Heart left ventricle (tissue), 16 donors: ENCODE results near the gene CYB5B. TPM values are rescaled to one million over a fixed set of nuclear protein-coding genes. Genes with fewer than 3 reads are reported as not detected.

Experiments
- ATAC-seq, 4 donors: fragments of 200-7000 bp; cut with Tn5 transposase; one replicate each; pipeline ENCODE4 v1.9.1; 2020 to 2022; ENCODE audit warnings: moderate library complexity in 4 of 4, mild to moderate bottlenecking in 3 of 4, moderate number of reproducible peaks in 1 of 4
- DNase-seq, 5 donors: peaks; one replicate each; pipeline ENCODE4 v3.0.0-alpha.2; 2020
- H3K27ac ChIP-seq, 12 donors: fragments of 200-600 bp; sonication (generic) in 4 of 12; one replicate each; pipeline versions ENCODE4 v1.5.0 to v1.8.0; 2016 to 2022; ENCODE audit warnings: mild to moderate bottlenecking in 2 of 12
- H3K27me3 ChIP-seq, 9 donors: fragments of 200-600 bp; sonication (generic) in 2 of 9; one replicate each; pipeline versions ENCODE4 v1.5.1 to v1.8.0; 2016 to 2022; ENCODE audit warnings: mild to moderate bottlenecking in 3 of 9
- H3K36me3 ChIP-seq, 9 donors: fragments of 200-600 bp; sonication (generic) in 2 of 9; one replicate each; pipeline versions ENCODE4 v1.5.0 to v1.8.0; 2018 to 2022; ENCODE audit warnings: mild to moderate bottlenecking in 2 of 9
- H3K4me1 ChIP-seq, 12 donors: fragments of 200-600 bp; sonication (generic) in 4 of 12; one replicate each; pipeline versions ENCODE4 v1.5.0 to v1.8.0; 2016 to 2022; ENCODE audit warnings: mild to moderate bottlenecking in 3 of 12
- H3K4me3 ChIP-seq, 12 donors: fragments of 200-600 bp; sonication (generic) in 4 of 12; one replicate each; pipeline versions ENCODE4 v1.5.0 to v1.8.0; 2017 to 2022; ENCODE audit warnings: mild to moderate bottlenecking in 9 of 12, moderate library complexity in 4 of 12
- H3K9me3 ChIP-seq, 12 donors: fragments of 200-600 bp; sonication (generic) in 4 of 12; one replicate each; pipeline versions ENCODE4 v1.5.0 to v1.8.0; 2016 to 2022; ENCODE audit warnings: mild to moderate bottlenecking in 1 of 12
- POLR2A ChIP-seq, 2 donors: fragments of 450-650 bp; IDR thresholded peaks; one replicate each; pipeline ENCODE4 v1.6.1; 2017; ENCODE audit warnings: antibody characterized with exemption in 2 of 2, mild to moderate bottlenecking in 2 of 2, moderate library complexity in 2 of 2
- WGBS, 4 donors: extraction: QIAGEN DNeasy Blood & Tissue Kit in 2 of 4; methylation state at CpG; one replicate each; pipeline versions ENCODE4 v1.1.5 to v1.1.7; 2013 to 2018; 5-methylcytosine and 5-hydroxymethylcytosine counted together
- intact Hi-C, 10 donors: fragments of 100-400 bp; cut with DNase I; formaldehyde crosslinking; loops; one replicate each; pipeline versions ENCODE4 v1.11.1 to v1.14.2; 2022
- polyA plus RNA-seq, 2 donors: library from polyadenylated mRNA; stranded (reverse); fragments of 200-250 nt; gene quantifications; one replicate each; pipeline ENCODE4 v1.2.3, GENCODE V29; 2013
- total RNA-seq, 9 donors: library from RNA; depleted of rRNA in 2 of 9; stranded (reverse); fragments of >200 nt in 2 of 9; fragmentation: NEBNext Ultra II Directional in 3 of 9; extraction: Animal tissue kit (Norgen Biotek cat#: 25700) in 3 of 9; gene quantifications; one replicate each; pipeline versions ENCODE4 v1.1.0 to v1.2.4, GENCODE V29; 2016 to 2023
- TF ChIP-seq, protein P1 (sequence below), 12 donors: fragments of 200-600 bp; sonication (generic) in 4 of 12; IDR thresholded peaks; one replicate each; pipeline versions ENCODE4 v1.5.0 to v1.8.0; 2018 to 2022; ENCODE audit warnings: antibody characterized with exemption in 12 of 12, mild to moderate bottlenecking in 5 of 12
- donor health status: ischemic (EF 13 %, LVEDD 7.1; RV severe dilation, severe dysfunction).
- donor health status: healthy with polysubstance abuse.
- donor health status: DM: no; HTN: yes; CAD: no.
- donor health status: DM: no; HTN: no; CAD: no.
- donor health status: ischemic (EF 25% LVEDD 6.9; RV normal size, moderate dysfunction).
- donor health status: ischemic (EF 25% LVEDD 5.7; RV mildly dilated, moderate dysfunction).
- donor health status: healthy.
- donor health status: DM: yes; HTN: yes; CAD: no.
- donor health status: ischemic (EF 35%, LVEDD 5.7; RV mildly dilated, moderate dysfunction).
- donor health status: nonischemic (EF 11% LVEDD 7.7; RV severe dilation, severe dysfunction).
- donor health status: DM: yes; HTN: yes; CAD: no.
- donor health status: PGD.
- donor health status: ischemic (EF 29% LVEDD 5.4; RV normal size, mild dysfunction).
- donor health status: nonischemic (EF 23%, LVEDD 6.1; RV moderate dilation, normal function).

The CYB5B gene
- total and polyA plus RNA-seq, 11 donors, result 31.1 to 89.2 (median 65.0) TPM

DNA sequence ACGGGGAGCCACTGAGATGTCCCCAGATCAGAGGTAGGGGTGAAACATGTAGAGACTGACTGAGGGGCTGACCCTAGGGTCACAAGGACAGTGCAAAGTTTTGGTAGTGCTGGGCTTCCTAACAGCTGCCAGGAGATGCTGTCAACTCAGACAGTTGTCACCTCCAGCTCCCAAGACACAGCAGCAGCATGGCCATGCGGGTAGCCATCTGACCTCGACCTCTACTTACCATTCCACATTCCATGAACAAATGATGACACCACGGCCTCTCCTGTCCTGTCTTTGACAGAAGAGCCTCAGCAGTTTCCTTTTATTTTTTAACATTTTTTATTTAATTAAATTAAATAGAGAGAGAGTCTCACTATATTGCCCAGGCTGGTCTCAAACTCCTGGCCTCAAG, 76.1 kb downstream of the CYB5B start:
- no peaks in the 10 kb centered on the region for H3K36me3 ChIP-seq
- intact Hi-C loops, result no loop called here
- TF ChIP-seq, protein P1, sequence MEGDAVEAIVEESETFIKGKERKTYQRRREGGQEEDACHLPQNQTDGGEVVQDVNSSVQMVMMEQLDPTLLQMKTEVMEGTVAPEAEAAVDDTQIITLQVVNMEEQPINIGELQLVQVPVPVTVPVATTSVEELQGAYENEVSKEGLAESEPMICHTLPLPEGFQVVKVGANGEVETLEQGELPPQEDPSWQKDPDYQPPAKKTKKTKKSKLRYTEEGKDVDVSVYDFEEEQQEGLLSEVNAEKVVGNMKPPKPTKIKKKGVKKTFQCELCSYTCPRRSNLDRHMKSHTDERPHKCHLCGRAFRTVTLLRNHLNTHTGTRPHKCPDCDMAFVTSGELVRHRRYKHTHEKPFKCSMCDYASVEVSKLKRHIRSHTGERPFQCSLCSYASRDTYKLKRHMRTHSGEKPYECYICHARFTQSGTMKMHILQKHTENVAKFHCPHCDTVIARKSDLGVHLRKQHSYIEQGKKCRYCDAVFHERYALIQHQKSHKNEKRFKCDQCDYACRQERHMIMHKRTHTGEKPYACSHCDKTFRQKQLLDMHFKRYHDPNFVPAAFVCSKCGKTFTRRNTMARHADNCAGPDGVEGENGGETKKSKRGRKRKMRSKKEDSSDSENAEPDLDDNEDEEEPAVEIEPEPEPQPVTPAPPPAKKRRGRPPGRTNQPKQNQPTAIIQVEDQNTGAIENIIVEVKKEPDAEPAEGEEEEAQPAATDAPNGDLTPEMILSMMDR (IDR thresholded peaks at IDR 0.05), result no peak
- no peak for TF ChIP-seq POLR2A (IDR thresholded peaks at IDR 0.05)
- no peak overlapping the region for H3K27ac ChIP-seq
- no peak overlapping the region for H3K4me3 ChIP-seq
- ATAC-seq (no peak), DNase-seq (no peak)
- H3K4me1 ChIP-seq, result peaks cover 0 to 8% (median 0%) of the 10 kb centered on the region in 12 donors
- peaks cover 0 to 8% (median 0%) of the 10 kb centered on the region in 9 donors for H3K27me3 ChIP-seq
- WGBS, 4 donors, result 94 to 96% (median 94%) methylated on average over 4 of the region's 4 CpGs
- H3K9me3 ChIP-seq, result no peaks in the 10 kb centered on the region

DNA sequence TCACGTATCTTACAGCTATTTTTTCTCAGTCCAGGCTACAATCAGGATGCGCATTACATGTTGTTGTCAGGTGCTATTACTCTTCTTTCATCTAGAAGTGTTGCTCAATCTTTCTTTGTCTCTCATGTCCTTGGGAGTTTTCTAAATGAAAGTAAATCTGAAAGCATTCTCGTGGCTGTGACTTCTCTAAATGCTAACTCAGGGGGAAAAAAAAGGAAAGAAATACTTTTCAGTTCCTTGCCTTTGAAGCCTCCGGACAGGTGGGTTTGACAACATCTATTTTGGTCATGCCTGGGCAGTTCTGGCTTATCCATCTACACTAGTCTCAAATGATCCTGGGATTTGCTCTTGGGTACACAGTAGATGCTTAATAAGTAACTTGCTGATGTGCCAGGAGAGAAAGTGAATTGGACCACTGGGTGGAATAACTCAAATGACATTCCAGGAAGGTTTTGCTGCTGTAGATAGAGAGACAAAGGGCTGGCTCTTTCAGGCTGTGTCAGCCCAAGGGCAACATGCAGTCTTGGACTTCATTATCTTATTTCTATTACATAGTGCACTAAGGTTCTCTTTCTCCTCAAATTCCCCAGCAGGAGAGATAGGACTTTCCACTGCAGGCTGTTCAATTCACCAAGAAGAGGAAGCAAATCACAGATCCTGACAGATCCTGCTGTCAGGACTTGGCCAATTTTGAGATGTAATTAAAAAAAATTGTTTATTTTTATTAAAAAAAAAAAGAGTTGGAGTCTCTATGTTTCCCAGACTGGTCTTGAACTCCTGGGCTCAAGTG, 77.7 kb downstream of the CYB5B start:
- Histone ChIP-seq H3K27me3 (peaks cover 0 to 17% (median 0%) of the 10 kb centered on the region in 9 donors), H3K4me3 (no peak overlapping the region), H3K9me3 (no peaks in the 10 kb centered on the region), H3K36me3 (no peaks in the 10 kb centered on the region), H3K4me1 (peaks cover 0 to 8% (median 0%) of the 10 kb centered on the region in 12 donors), H3K27ac (no peak overlapping the region)
- intact Hi-C loops, result no loop called here
- ATAC-seq (no peak), DNase-seq (no peak)
- TF ChIP-seq, protein P1 (IDR thresholded peaks at IDR 0.05), result no peak
- no peak for TF ChIP-seq POLR2A (IDR thresholded peaks at IDR 0.05)
- 60 to 70% (median 66%) methylated on average over 4 of the region's 4 CpGs for WGBS, 4 donors

- Histone ChIP-seq H3K4me3 (no peak overlapping the region), H3K4me1 (peaks cover 0 to 8% (median 0%) of the 10 kb centered on the region in 12 donors), H3K36me3 (no peaks in the 10 kb centered on the region), H3K27me3 (peaks cover 0 to 20% (median 0%) of the 10 kb centered on the region in 9 donors), H3K27ac (no peak overlapping the region), H3K9me3 (no peaks in the 10 kb centered on the region)
- ATAC-seq (no peak), DNase-seq (no peak)
- no peak for TF ChIP-seq POLR2A (IDR thresholded peaks at IDR 0.05)
- TF ChIP-seq, protein P1 (IDR thresholded peaks at IDR 0.05), result no peak
- WGBS, 4 donors, result 91 to 100% (median 92%) methylated on average over 4 of the region's 4 CpGs
- intact Hi-C loops, result no loop called here
Measured at GRCh38 chr16:69503244-69503643, 78.8 kb downstream of the CYB5B start.

- WGBS, 4 donors, result 63 to 71% (median 65%) methylated on average over 4 of the region's 4 CpGs
- intact Hi-C loops, result no loop called here
- Histone ChIP-seq H3K9me3 (no peaks in the 10 kb centered on the region), H3K27ac (no peak overlapping the region), H3K27me3 (peaks cover 0 to 22% (median 0%) of the 10 kb centered on the region in 9 donors), H3K4me1 (peaks cover 0 to under 1% (median 0%) of the 10 kb centered on the region in 12 donors), H3K4me3 (no peak overlapping the region), H3K36me3 (no peaks in the 10 kb centered on the region)
- DNase-seq (no peak), ATAC-seq (no peak)
- TF ChIP-seq, protein P1 (IDR thresholded peaks at IDR 0.05), result no peak
- TF ChIP-seq POLR2A (IDR thresholded peaks at IDR 0.05), result no peak
Measured at GRCh38 chr16:69508033-69508755, 83.8 kb downstream of the CYB5B start.
